ENCODE data around the gene KLK10. TPM values are rescaled to one million over a fixed set of nuclear protein-coding genes. Genes with fewer than 3 reads are reported as not detected.

The KLK10 gene
- total RNA-seq, 4 donors from 2014 or later: 0.27 to 1.3 TPM; not detected in 2

DNA sequence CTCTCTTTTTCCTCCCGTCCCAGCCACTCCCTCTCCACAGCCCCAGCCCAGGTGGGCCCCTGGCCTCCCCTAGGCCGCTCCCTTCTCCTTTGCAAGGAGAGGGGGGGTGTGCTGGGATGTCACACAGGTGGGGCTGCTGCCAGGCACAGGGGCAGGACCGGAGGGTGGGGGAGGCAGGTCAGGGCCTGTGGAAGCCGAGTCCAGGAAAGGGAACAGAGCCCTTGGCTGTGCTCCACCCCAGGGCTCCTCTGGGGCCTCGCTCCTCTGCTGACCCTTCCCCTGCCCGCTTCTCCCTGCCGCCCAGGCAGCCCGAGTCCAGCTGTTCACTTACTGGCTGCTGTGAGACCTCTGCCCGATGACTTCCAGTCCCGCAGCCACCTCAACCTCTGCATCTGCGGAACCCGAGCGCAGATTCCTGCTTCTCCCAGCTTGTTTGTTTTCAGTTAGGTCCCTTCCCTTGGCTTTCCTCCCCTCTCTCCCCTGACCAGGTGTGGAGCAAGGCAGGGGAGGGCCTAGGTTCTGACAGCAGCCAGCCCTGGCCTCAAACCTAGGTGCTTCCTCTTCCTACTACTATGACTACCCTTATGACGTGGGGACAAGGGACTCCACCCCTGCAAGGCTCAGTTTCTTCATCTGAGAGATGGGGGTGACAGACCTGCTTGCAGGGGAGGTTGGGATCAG is 7.8 kb upstream of the KLK10 start:
- Histone ChIP-seq H3K27me3 (peaks cover 48% of the 10 kb centered on the region), H3K27ac (no peak overlapping the region), H3K9me3 (no peaks in the 10 kb centered on the region), H3K4me3 (no peak overlapping the region), H3K4me1 (no peaks in the 10 kb centered on the region), H3K36me3 (no peaks in the 10 kb centered on the region)
- no peak for TF ChIP-seq EP300 (IDR thresholded peaks at IDR 0.05; ENCODE audit: low read depth)
- TF ChIP-seq, protein P1, sequence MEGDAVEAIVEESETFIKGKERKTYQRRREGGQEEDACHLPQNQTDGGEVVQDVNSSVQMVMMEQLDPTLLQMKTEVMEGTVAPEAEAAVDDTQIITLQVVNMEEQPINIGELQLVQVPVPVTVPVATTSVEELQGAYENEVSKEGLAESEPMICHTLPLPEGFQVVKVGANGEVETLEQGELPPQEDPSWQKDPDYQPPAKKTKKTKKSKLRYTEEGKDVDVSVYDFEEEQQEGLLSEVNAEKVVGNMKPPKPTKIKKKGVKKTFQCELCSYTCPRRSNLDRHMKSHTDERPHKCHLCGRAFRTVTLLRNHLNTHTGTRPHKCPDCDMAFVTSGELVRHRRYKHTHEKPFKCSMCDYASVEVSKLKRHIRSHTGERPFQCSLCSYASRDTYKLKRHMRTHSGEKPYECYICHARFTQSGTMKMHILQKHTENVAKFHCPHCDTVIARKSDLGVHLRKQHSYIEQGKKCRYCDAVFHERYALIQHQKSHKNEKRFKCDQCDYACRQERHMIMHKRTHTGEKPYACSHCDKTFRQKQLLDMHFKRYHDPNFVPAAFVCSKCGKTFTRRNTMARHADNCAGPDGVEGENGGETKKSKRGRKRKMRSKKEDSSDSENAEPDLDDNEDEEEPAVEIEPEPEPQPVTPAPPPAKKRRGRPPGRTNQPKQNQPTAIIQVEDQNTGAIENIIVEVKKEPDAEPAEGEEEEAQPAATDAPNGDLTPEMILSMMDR (IDR thresholded peaks at IDR 0.05): no peak
- TF ChIP-seq POLR2A (IDR thresholded peaks at IDR 0.05): no peak
- no peak for TF ChIP-seq POLR2AphosphoS5 (IDR thresholded peaks at IDR 0.05)
- in situ Hi-C loops (cut with MboI; ENCODE audit: low pct_ligation_motif_present in 1 of 4, low pct_unique_long_range_greater_than_20kb in 1 of 4, low sequenced_read_pairs in 3 of 4) (no loop called here), intact Hi-C loops (cut with DNase I; ENCODE audit: low total_unique reads) (no loop called here)
- DNase-seq: no peak
- 47 to 50% methylated on average over 2 to 14 of the region's 14 CpGs for WGBS, 2 donors (ENCODE audit: low coverage in 1 of 2)

DNA sequence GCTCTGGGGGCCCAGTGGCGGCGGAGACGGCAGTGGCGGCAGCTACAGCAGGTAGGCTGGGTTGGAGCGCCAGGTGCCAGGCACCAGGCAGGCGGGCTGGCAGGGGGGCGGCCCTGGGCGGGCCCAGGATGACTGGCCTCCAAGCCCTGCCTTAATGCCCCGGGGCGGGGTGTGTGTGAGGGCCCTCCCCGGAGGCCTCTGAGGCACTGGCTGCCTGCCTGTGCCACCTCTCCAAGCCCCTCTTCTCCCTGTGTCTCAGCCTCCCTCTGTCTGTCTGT is 7.0 kb upstream of the KLK10 start, which contains the start of gene KLK11:
Gene KLK11, minus strand, starts transcription at position 63 of the 278 bp plus-strand sequence. CDS start 985 bp downstream, outside the sequence.
- no peak for DNase-seq
- in situ Hi-C loops (cut with MboI; ENCODE audit: low pct_ligation_motif_present in 1 of 4, low pct_unique_long_range_greater_than_20kb in 1 of 4, low sequenced_read_pairs in 3 of 4): no loop called here
- H3K27me3 ChIP-seq: peaks cover 48% of the 10 kb centered on the region
- no peaks in the 10 kb centered on the region for H3K36me3 ChIP-seq
- intact Hi-C loops (cut with DNase I; ENCODE audit: low total_unique reads): no loop called here
- H3K4me1 ChIP-seq: no peaks in the 10 kb centered on the region
- WGBS, 2 donors (ENCODE audit: low coverage in 1 of 2): 74% methylated on average over 10 of the region's 11 CpGs; no CpG with 5 or more reads in 1 of the 2 donors
- TF ChIP-seq EP300 (IDR thresholded peaks at IDR 0.05; ENCODE audit: low read depth) (no peak), POLR2A (IDR thresholded peaks at IDR 0.05) (no peak), POLR2AphosphoS5 (IDR thresholded peaks at IDR 0.05) (no peak)
- TF ChIP-seq, protein P1 (IDR thresholded peaks at IDR 0.05): no peak
- no peaks in the 10 kb centered on the region for H3K9me3 ChIP-seq
- no peak within 1 kb of the TSS for H3K4me3 ChIP-seq
- no peak within 1 kb of the TSS for H3K27ac ChIP-seq

DNA sequence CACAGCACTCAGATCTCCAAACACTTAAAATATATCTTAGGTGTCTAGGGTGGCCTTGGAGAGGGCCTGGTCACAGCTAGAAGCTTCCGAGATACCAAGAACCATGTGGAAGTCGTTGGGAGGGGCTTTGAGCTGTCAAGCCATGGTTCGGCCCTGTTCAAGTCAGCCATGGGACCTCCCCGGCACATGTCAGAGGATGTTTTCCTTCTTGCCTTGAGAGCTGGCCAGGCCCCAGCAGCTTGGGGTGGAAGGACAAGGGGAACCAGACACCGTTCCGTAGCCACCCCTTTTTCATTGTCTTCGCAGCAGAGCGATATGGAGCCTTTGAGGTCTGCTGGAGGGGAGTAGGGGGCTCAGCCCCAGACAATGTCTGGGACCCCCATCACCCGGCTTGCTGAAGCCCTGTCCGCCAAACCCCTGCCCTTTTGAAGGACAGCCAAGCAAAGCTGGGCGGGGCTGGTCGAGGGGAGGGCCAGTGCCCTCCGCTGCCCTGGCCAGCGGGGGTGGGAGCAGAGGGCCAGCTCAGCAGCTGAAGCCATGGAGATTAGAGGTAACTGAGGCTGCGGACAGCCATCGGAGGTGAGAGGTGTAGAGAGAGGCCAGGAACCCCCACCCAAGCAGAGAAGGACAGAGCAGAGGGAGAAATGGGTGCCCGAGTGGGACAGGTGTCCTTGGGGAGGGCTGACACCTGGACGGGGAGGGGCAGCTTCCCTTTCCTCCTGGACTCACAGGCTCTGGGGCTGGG is 6.5 kb upstream of the KLK10 start:
- Histone ChIP-seq H3K36me3 (no peaks in the 10 kb centered on the region), H3K4me3 (no peak overlapping the region), H3K27ac (no peak overlapping the region), H3K27me3 (peaks cover 48% of the 10 kb centered on the region), H3K4me1 (no peaks in the 10 kb centered on the region), H3K9me3 (no peaks in the 10 kb centered on the region)
- intact Hi-C loops (cut with DNase I; ENCODE audit: low total_unique reads): no loop called here
- no peak for DNase-seq
- in situ Hi-C loops (cut with MboI; ENCODE audit: low pct_ligation_motif_present in 1 of 4, low pct_unique_long_range_greater_than_20kb in 1 of 4, low sequenced_read_pairs in 3 of 4): no loop called here
- TF ChIP-seq POLR2AphosphoS5 (IDR thresholded peaks at IDR 0.05) (no peak), EP300 (IDR thresholded peaks at IDR 0.05; ENCODE audit: low read depth) (no peak), POLR2A (IDR thresholded peaks at IDR 0.05) (no peak)
- TF ChIP-seq, protein P1 (IDR thresholded peaks at IDR 0.05): no peak
- whole genome bisulfite sequencing, 2 donors (ENCODE audit: low coverage in 1 of 2): 20 to 49% methylated on average over 1 to 18 of the region's 18 CpGs

DNA sequence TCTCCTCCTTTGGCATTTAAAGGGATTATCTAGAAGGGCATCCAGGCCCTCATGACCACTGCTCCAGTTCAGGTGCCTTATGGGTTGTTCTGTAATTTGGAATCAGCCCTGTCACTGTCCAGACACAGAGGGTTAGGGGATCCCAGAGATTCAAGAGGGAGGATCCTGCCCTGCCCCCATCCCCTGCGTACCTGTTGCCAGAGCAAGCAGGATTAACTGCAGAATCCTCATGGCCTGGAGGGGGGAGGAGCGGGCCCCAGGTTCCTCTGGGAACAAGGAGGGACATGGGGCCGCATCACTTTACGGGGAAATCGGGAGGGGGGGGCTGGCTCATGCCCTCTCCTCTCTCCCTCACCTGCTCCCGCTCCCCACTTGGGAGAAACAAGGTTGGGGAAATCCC is 5.9 kb upstream of the KLK10 start:
- no peak overlapping the region for H3K4me3 ChIP-seq
- intact Hi-C loops (cut with DNase I; ENCODE audit: low total_unique reads): no loop called here
- in situ Hi-C loops (cut with MboI; ENCODE audit: low pct_ligation_motif_present in 1 of 4, low pct_unique_long_range_greater_than_20kb in 1 of 4, low sequenced_read_pairs in 3 of 4): no loop called here

More for the DNA sequence above, 5.9 kb upstream of the KLK10 start:
- H3K9me3 ChIP-seq: no peaks in the 10 kb centered on the region
- DNase-seq: no peak
- peaks cover 51% of the 10 kb centered on the region for H3K27me3 ChIP-seq
- H3K4me1 ChIP-seq: no peaks in the 10 kb centered on the region
- TF ChIP-seq, protein P1 (IDR thresholded peaks at IDR 0.05): no peak
- no peak for TF ChIP-seq POLR2A (IDR thresholded peaks at IDR 0.05)
- TF ChIP-seq EP300 (IDR thresholded peaks at IDR 0.05; ENCODE audit: low read depth): no peak
- TF ChIP-seq POLR2AphosphoS5 (IDR thresholded peaks at IDR 0.05): no peak
- 65% methylated on average over 6 of the region's 6 CpGs; no CpG with 5 or more reads in 1 of the 2 donors for WGBS, 2 donors (ENCODE audit: low coverage in 1 of 2)
- H3K27ac ChIP-seq: no peak overlapping the region
- no peaks in the 10 kb centered on the region for H3K36me3 ChIP-seq
